Stimulated activated effector memory CD8-positive, alpha-beta T cell treated with anti-CD3 and anti-CD28 coated beads, Interleukin-12 subunit alpha, Interleukin-12 subunit beta, amount 100 ng/mL, for 72 hours (primary cell): Measurements from ENCODE around the gene SLC29A3.

ENCODE experiments used
- ATAC-seq: fragments of 150-1000 bp; cut with Tn5 transposase; 2 replicates; pipeline ENCODE4 v1.10.0; 2021
- DNase-seq, 2 donors: peaks; one replicate each; pipeline ENCODE4 v3.0.0; 2021 to 2022; ENCODE audit warnings: low spot score in 2 of 2
- H3K27ac Mint-ChIP-seq: one replicate; pipeline ENCODE4 v1.8.0; 2022; ENCODE audit warnings: mild to moderate bottlenecking, mixed read lengths
- H3K36me3 Mint-ChIP-seq: one replicate; pipeline ENCODE4 v1.8.0; 2022; ENCODE audit warnings: mild to moderate bottlenecking, mixed read lengths
- H3K4me1 Mint-ChIP-seq: one replicate; pipeline ENCODE4 v1.8.0; 2022; ENCODE audit warnings: mixed read lengths
- H3K4me3 Mint-ChIP-seq: one replicate; pipeline ENCODE4 v1.8.0; 2022; ENCODE audit warnings: mild to moderate bottlenecking, mixed read lengths
- H3K9me3 Mint-ChIP-seq: one replicate; pipeline ENCODE4 v1.8.0; 2022; ENCODE audit warnings: mixed read lengths

The SLC29A3 gene

DNA sequence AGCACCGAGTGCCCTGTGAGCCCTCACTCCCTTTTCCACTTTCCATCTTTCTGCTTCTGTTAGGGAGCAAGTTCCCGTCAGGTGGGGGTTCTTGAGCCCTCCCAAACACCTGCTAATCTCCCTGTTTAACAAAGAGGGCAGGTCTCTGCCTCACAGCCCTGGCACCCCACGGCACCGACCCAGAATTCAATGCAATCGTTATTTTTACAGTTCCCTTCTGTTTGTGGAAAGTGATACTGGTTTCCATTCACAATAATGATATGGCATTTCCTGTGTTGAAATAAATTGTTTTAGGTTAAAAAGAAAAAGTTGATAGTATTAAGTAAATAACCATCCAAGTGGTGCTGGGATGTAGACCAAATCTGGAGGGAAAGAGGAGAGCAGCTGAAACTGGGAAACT, 38.8 kb upstream of the SLC29A3 start:
- H3K27ac Mint-ChIP-seq: no peak overlapping the region
- no peaks in the 10 kb centered on the region for H3K36me3 Mint-ChIP-seq
- no peaks in the 10 kb centered on the region for H3K9me3 Mint-ChIP-seq
- no peaks in the 10 kb centered on the region for H3K4me1 Mint-ChIP-seq
- no peak for DNase-seq
- no peak for ATAC-seq
- no peak overlapping the region for H3K4me3 Mint-ChIP-seq

DNA sequence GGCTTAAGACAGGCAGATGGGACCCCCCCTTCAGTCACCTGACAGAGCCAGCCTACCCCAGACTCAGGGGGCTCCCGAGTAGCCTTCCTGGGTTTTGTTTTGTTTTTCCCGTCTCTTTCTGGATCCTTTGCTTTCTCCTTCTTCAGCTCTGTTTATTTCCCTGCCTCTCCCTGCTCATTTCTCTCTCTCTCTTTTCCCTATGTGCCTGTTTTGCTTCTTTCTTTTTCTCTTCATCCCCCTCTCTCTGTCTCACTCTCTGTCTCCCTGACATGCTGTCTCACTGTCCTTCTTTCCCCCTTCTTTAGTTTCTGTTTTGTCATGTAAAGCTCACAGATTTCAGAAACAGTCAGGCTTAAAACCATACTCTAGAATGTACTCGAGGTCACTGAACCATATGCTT, 38.2 kb upstream of the SLC29A3 start:
- Mint-ChIP-seq H3K4me3 (no peak overlapping the region), H3K36me3 (no peaks in the 10 kb centered on the region)

DNA sequence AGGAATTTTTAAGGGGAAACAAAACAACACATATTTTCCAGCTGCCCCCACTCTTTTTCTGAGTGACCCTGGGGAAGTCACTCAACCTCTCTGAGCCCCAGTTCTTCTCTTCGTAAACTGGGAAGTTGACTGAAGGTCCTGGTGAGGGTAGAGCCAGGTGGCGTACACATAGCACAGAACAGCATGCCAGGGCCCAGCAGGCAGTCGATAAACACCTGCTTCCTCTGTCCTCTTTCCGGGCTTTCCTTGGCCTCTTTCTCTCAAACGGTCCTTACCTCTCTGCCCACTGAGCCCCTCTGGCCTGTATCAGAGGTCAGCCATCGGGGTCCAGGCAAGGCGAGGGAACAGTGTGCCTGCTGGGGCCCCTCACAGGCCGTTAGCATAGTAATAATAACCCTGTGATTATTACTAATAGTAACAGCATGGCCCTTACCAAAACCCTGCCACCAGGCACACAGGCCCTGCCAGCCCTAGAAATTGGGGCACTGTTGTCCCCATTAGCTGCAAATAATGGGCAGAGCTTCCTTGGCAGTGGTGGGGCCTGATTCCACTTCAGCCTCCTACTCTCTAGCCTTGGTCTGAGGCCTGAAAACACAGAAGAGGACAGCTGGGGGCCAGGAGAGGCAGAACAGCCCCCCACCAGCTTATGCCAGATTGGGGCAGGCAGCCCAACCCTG, 37.3 kb upstream of the SLC29A3 start:
- Mint-ChIP-seq H3K27ac (no peak overlapping the region), H3K4me1 (no peaks in the 10 kb centered on the region), H3K4me3 (no peak overlapping the region), H3K9me3 (no peaks in the 10 kb centered on the region), H3K36me3 (no peaks in the 10 kb centered on the region)
- ATAC-seq: no peak
- no peak for DNase-seq

More for the DNA sequence above, 38.2 kb upstream of the SLC29A3 start:
- ATAC-seq (no peak), DNase-seq (no peak)
- Mint-ChIP-seq H3K4me1 (no peaks in the 10 kb centered on the region), H3K27ac (no peak overlapping the region), H3K9me3 (no peaks in the 10 kb centered on the region)

DNA sequence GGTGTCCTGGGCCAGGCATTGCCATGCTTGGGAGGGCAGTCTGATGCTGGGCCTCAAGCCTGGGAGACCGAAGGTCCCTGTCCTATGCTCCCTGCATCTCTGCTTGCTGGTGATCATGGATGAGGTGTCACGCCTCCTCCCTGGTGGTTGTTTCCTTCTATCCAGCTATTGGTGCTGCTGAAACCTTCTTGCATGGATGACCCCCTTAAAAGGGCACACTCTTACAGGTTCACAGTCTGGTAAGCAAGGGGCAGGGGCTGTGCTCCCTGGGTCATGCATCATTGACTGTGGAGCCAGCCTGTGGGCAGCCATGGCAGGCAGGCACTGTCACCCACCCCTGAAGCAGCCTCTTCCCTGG, 36.8 kb upstream of the SLC29A3 start:
- Mint-ChIP-seq H3K4me3 (no peak overlapping the region), H3K9me3 (no peaks in the 10 kb centered on the region), H3K36me3 (no peaks in the 10 kb centered on the region), H3K27ac (no peak overlapping the region), H3K4me1 (no peaks in the 10 kb centered on the region)
- no peak for DNase-seq
- no peak for ATAC-seq

DNA sequence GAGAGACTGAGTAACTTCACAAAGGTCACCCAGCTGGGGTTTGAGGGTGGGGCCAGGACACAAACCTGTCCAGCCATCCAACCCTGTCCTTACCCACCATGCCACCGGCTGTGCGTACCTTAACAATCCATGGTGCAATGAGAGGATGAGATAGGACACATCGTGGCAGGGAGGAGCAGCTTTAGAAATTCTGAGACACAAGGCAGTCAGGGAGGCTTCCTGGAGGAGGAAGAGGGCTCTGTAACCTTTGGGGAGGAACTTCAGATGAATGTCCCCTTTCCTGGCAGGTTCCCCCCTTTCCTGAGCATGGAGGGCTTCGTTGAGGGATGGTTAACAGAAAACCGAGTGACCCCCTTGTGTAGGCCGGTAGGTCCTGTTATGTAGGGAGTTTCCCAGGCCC, 35.6 kb upstream of the SLC29A3 start:
- DNase-seq (no peak), ATAC-seq (no peak)
- Mint-ChIP-seq H3K9me3 (no peaks in the 10 kb centered on the region), H3K4me3 (no peak overlapping the region), H3K4me1 (no peaks in the 10 kb centered on the region), H3K27ac (no peak overlapping the region), H3K36me3 (no peaks in the 10 kb centered on the region)

DNA sequence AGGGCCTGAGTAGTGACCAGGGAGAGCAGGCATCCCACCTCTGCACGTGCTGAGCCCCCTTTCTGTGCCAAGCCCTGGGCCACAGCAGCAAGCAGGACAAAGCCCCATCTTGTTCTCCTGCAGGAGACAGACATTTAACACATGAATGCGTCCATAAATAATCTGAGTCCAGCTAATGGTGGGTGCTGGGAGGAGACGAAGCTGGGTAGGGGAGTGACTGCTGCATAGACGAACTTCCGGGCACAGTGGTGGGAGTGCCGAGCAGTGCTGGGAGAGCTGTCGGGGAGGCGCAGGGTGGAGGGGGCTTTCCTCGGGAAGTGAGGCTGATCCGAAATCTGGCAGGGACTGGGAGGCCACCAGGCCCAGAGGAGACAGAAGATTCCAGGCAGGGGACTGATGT, 35.2 kb upstream of the SLC29A3 start:
- ATAC-seq: no peak
- no peaks in the 10 kb centered on the region for H3K9me3 Mint-ChIP-seq
- no peaks in the 10 kb centered on the region for H3K36me3 Mint-ChIP-seq
- no peaks in the 10 kb centered on the region for H3K4me1 Mint-ChIP-seq
- no peak overlapping the region for H3K27ac Mint-ChIP-seq
- H3K4me3 Mint-ChIP-seq: no peak overlapping the region
- DNase-seq: no peak

DNA sequence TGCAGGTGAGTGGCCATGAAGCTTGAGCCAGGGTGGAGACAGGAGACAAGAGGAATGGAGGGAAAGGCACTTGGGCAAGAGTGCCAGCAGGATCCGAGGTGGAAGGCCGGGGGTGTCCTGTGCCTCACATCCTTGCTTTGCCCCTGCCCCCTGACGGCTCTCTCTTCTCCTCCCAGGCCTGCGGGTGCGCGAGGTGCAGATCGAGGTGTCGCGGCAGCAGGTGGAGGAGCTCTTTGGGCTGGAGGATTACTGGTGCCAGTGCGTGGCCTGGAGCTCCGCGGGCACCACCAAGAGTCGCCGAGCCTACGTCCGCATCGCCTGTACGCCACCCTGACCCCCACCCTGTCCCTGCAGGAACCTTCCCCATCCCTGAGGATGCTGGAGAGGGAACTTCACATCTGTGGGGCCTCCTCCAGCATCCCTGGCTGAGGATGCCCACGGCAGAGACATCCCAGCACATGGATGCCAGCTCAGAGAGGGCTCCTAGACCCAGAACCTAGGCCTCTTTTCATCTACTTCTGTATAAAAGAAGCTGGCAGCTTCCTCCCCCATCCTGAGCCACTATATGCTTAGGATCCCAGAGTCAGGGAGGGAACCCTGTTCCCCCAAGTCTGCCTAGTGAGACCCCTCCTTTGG, 34.4 kb upstream of the SLC29A3 start:
- DNase-seq (no peak), ATAC-seq (no peak)
- Mint-ChIP-seq H3K27ac (no peak overlapping the region), H3K4me3 (no peak overlapping the region), H3K4me1 (no peaks in the 10 kb centered on the region), H3K9me3 (no peaks in the 10 kb centered on the region), H3K36me3 (no peaks in the 10 kb centered on the region)

DNA sequence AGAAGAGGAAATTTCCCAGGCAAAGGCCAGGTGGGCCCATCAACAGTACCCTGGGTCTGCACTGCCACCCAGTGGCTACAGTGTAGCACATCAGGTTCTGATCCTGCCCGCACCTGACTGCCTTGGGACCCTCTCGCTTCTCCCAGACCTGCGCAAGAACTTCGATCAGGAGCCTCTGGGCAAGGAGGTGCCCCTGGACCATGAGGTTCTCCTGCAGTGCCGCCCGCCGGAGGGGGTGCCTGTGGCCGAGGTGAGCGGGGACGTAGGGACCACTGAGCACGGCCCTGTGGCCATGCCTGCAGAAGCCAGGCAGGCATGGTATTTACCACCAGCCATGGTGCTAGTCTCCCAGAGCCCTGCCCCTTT, 33.9 kb upstream of the SLC29A3 start:
- Mint-ChIP-seq H3K27ac (no peak overlapping the region), H3K4me1 (no peaks in the 10 kb centered on the region), H3K4me3 (no peak overlapping the region), H3K36me3 (no peaks in the 10 kb centered on the region), H3K9me3 (no peaks in the 10 kb centered on the region)
- peak in 1 of 2 donors; percentile 54 for DNase-seq
- peak; percentile 42 for ATAC-seq

DNA sequence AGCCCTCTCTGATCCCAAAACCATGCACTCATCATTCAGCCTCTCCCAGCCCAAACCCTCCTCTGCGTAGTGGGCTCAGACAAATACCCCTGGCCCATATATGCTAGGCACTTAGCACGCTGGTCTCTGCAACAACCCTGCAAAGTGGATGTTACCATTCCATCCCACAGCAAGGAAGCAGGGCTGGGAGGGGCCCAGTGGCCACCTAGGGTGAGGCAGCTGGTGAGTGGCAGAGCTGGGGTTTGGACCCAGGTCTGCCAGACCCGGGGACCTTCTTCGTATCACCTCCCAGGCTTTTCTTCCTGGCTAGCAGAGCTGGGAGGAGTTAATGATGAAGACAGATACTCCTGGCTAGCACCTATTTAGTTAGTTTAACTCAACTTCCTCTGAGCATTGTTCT, 33.1 kb upstream of the SLC29A3 start:
- no peaks in the 10 kb centered on the region for H3K36me3 Mint-ChIP-seq
- DNase-seq (no peak), ATAC-seq (no peak)
- no peak overlapping the region for H3K4me3 Mint-ChIP-seq
- H3K4me1 Mint-ChIP-seq: no peaks in the 10 kb centered on the region
- H3K27ac Mint-ChIP-seq: no peak overlapping the region
- no peaks in the 10 kb centered on the region for H3K9me3 Mint-ChIP-seq

DNA sequence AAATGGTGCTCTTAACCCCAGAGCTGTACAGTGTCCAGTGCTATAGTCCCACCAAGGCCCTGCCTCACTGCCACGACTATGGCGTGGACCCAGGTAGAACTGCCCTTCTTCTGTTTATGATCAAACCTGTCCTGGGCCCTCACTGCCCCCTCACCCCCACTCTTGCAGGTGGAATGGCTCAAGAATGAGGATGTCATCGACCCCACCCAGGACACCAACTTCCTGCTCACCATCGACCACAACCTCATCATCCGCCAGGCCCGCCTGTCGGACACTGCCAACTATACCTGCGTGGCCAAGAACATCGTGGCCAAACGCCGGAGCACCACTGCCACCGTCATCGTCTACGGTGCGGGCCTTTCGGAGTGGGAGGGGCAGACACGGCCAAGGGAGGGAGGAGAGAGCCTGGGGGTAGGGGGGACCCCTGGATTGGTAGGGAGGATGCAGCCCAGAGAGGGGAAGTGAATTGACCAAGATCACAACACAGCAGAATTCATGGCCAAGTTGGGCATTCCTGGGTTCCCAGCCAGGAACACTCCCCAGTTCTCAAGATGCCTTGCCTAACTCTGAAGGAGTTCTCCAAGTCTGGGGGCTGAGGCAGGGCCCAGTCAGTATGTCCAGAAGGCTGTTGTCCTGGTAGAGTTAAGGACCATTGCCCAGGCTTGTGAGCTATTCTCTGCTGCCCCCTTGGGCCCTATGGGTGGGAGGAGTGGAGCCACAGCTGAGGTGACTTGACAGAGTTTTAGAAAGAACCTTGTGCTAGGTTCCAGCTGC, 32.4 kb upstream of the SLC29A3 start:
- Mint-ChIP-seq H3K4me3 (no peak overlapping the region), H3K36me3 (no peaks in the 10 kb centered on the region), H3K27ac (no peak overlapping the region), H3K4me1 (no peaks in the 10 kb centered on the region), H3K9me3 (no peaks in the 10 kb centered on the region)
- DNase-seq: no peak
- ATAC-seq: no peak

DNA sequence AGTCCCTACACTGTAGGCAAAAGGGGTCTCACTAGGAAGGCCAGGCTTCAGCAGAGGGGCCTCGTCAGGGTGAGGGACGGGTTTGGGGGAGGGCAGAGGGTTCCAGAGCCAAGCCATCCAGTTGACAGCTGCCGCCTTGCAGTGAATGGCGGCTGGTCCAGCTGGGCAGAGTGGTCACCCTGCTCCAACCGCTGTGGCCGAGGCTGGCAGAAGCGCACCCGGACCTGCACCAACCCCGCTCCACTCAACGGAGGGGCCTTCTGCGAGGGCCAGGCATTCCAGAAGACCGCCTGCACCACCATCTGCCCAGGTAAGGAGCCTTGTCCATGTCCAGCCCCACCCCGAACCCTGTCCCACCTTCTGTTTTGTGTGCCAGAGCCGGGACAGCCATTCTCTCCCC, 31.6 kb upstream of the SLC29A3 start:
- ATAC-seq (no peak), DNase-seq (no peak)
- Mint-ChIP-seq H3K36me3 (no peaks in the 10 kb centered on the region), H3K4me3 (no peak overlapping the region), H3K9me3 (no peaks in the 10 kb centered on the region), H3K4me1 (no peaks in the 10 kb centered on the region), H3K27ac (no peak overlapping the region)

DNA sequence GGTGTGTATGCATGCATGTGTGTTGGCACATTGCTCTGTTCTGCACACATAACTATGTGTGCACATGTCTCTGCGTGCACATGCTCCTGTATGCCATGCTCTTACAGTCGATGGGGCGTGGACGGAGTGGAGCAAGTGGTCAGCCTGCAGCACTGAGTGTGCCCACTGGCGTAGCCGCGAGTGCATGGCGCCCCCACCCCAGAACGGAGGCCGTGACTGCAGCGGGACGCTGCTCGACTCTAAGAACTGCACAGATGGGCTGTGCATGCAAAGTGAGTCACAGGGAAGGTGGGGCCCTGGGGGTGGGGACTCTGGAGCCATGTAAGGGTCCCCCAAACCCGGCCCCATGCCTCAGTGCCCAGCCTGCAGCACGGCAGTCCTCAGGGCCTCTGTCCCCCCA, 30.6 kb upstream of the SLC29A3 start:
- H3K9me3 Mint-ChIP-seq: no peaks in the 10 kb centered on the region
- DNase-seq: no peak

DNA sequence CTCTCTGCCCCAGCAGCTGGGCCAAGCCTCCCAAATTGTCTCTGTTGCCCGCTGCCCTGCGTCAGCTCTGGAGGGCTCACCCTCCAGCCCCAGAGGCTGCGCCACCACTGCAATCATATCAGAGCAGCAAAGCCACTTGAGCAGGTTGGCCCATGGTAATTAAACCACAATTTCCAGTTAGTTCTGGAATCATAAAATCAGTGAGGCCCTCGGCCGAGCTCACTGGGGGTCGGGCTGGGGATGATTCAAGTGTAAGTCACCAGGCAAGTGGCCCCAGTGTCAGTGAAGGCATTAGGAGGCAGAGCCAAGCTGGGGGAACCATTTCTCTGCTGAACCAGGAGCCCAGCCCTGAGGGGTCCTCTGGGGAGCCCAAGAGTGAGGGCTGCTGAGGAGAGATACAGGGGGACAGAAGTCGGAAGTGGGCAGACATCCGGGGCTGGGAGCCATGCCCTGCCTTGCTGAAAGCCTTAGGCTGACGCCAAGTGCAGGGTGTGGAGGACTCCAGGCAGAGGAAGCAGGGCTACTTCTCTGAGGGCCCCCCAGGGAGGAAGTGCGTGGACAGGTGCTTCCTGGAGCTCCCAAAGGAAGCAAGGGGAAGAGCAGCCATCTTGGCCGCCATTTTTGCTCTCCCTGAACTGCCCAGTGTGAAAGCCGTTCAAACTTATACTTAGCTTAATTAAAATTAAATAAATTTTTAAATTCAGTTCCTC, 29.5 kb upstream of the SLC29A3 start:
- ATAC-seq (no peak), DNase-seq (no peak)
- H3K4me1 Mint-ChIP-seq: no peaks in the 10 kb centered on the region
- no peak overlapping the region for H3K4me3 Mint-ChIP-seq
- H3K27ac Mint-ChIP-seq: no peak overlapping the region
- no peaks in the 10 kb centered on the region for H3K36me3 Mint-ChIP-seq
- no peaks in the 10 kb centered on the region for H3K9me3 Mint-ChIP-seq

More for the DNA sequence above, 30.6 kb upstream of the SLC29A3 start:
- no peaks in the 10 kb centered on the region for H3K4me1 Mint-ChIP-seq
- H3K36me3 Mint-ChIP-seq: no peaks in the 10 kb centered on the region
- ATAC-seq: no peak
- H3K4me3 Mint-ChIP-seq: no peak overlapping the region
- H3K27ac Mint-ChIP-seq: no peak overlapping the region

DNA sequence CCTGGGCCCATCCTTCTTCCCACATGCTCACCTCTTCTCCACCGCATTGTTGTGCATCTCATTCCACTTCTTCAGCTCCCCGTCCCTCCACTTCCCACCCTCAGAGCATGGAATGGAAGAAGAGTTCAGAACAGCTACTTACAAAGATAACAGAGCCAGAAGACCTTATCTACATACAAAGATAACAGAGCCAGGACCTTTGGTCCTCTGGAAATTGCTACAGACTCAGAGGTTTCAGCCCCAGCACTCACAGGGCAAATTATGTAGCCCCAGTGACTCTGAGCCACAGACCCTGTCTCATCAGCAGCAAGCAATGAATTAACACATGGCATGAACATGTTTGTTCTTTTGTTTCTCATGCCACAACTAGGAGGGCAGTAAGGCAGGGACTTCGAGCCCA, 28.7 kb upstream of the SLC29A3 start:
- H3K4me3 Mint-ChIP-seq: no peak overlapping the region
- DNase-seq: no peak
- no peaks in the 10 kb centered on the region for H3K9me3 Mint-ChIP-seq
- no peak overlapping the region for H3K27ac Mint-ChIP-seq
- H3K36me3 Mint-ChIP-seq: no peaks in the 10 kb centered on the region
- no peak for ATAC-seq
- no peaks in the 10 kb centered on the region for H3K4me1 Mint-ChIP-seq

DNA sequence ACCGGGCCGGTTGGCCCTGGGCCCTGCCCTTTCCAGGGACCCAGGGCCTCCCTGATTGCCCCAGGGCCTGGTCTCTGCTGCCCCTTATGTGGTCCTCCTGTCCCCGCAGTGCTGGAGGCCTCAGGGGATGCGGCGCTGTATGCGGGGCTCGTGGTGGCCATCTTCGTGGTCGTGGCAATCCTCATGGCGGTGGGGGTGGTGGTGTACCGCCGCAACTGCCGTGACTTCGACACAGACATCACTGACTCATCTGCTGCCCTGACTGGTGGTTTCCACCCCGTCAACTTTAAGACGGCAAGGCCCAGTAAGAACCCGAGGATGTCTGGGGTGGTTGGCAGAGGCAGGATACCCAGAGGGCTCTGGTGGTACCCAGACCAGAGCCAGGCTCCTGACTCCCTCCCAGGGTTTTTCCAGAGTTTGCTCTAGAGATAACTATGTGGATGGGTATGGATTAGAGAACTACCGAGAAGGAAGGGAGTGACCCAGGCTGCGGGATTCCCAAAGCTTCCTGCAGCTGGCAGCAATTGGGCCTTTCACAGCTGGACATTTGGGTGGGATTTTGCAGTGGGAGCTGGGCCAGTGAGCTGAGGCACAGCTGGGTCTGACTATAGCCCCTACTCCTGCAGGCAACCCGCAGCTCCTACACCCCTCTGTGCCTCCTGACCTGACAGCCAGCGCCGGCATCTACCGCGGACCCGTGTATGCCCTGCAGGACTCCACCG, 28.1 kb upstream of the SLC29A3 start:
- H3K9me3 Mint-ChIP-seq: no peaks in the 10 kb centered on the region
- no peaks in the 10 kb centered on the region for H3K4me1 Mint-ChIP-seq
- ATAC-seq (peak; percentile 34), DNase-seq (no peak)
- H3K27ac Mint-ChIP-seq: no peak overlapping the region
- no peaks in the 10 kb centered on the region for H3K36me3 Mint-ChIP-seq
- H3K4me3 Mint-ChIP-seq: no peak overlapping the region
